Mucosa of gallbladder (tissue), 1 donor: ENCODE measurements around the gene TPM2. TPM values are rescaled to one million over a fixed set of nuclear protein-coding genes. Genes with fewer than 3 reads are reported as not detected.

Experiments used
- total RNA-seq: library from RNA; stranded (reverse); gene quantifications from one replicate; pipeline ENCODE4 v1.2.1, GENCODE V29; 2021
- donor health status: DM: no; HTN: no; CAD: no.

TPM2 gene
- total RNA-seq, 1 donor from 2014 or later = 1,716 TPM

Other genes with a start within 250 kb of the TPM2 start
- 35.2 TPM for gene RUSC2, start 199.8 kb downstream of the TPM2 start, total RNA-seq
- 56.9 TPM for gene TESK1, start 84.7 kb downstream of the TPM2 start, total RNA-seq
- gene CD72, start 71.5 kb downstream of the TPM2 start, total RNA-seq = 2.4 TPM
- 2.7 TPM for gene SIT1, start 39.0 kb downstream of the TPM2 start, total RNA-seq
- gene RMRP, start 31.9 kb downstream of the TPM2 start, total RNA-seq = 17,824 TPM
- 59.2 TPM for gene CCDC107, start 31.6 kb downstream of the TPM2 start, total RNA-seq
- gene ARHGEF39, start 24.7 kb downstream of the TPM2 start, total RNA-seq = 6.4 TPM
- 777 TPM for gene CA9, start 16.0 kb downstream of the TPM2 start, total RNA-seq
- 482 TPM for gene TLN1, start 42.3 kb upstream of the TPM2 start, total RNA-seq
- gene CREB3, start 42.7 kb upstream of the TPM2 start, total RNA-seq = 48.1 TPM
- gene GBA2, start 59.3 kb upstream of the TPM2 start, total RNA-seq = 161 TPM
- 36.6 TPM for gene RGP1, start 59.4 kb upstream of the TPM2 start, total RNA-seq
- gene MSMP, start 64.4 kb upstream of the TPM2 start, total RNA-seq = 1.1 TPM
- gene NPR2, start 101.7 kb upstream of the TPM2 start, total RNA-seq = 22.0 TPM
- 4.6 TPM for gene SPAG8, start 122.3 kb upstream of the TPM2 start, total RNA-seq
- gene HINT2, start 125.1 kb upstream of the TPM2 start, total RNA-seq = 30.7 TPM
- gene FAM221B, start 138.8 kb upstream of the TPM2 start, total RNA-seq = not detected
- 36.2 TPM for gene TMEM8B, start 139.3 kb upstream of the TPM2 start, total RNA-seq
- not detected for gene OR13J1, start 180.5 kb upstream of the TPM2 start, total RNA-seq
- gene HRCT1, start 216.3 kb upstream of the TPM2 start, total RNA-seq = 2.0 TPM
- 0.83 TPM for gene SPAAR, start 219.6 kb upstream of the TPM2 start, total RNA-seq